Vagina (tissue), 2 donors: ENCODE data around the gene GSPT1.

Source experiments
- POLR2A ChIP-seq, 2 donors: fragments of 450-650 bp; IDR thresholded peaks; one replicate each; pipeline ENCODE4 v1.6.1; 2017; ENCODE audit warnings: antibody characterized with exemption in 2 of 2, mild to moderate bottlenecking in 2 of 2, moderate library complexity in 2 of 2
- POLR2AphosphoS5 ChIP-seq, 2 donors: sonication (generic); formaldehyde crosslinking; IDR thresholded peaks; one replicate each; pipeline ENCODE4 v1.9.0; 2017; ENCODE audit warnings: antibody characterized with exemption in 2 of 2, mild to moderate bottlenecking in 2 of 2, low read depth in 1 of 2; ENCODE audit not compliant: insufficient read depth in 1 of 2
- TF ChIP-seq, protein P1 (sequence below), 3 experiments: fragments of 450-650 bp in 2 of 3; fragments of 200-600 bp in 1 of 3; sonication (generic) in 1 of 3; IDR thresholded peaks; one replicate each; pipeline ENCODE4 v1.5.1; 2017 to 2019; ENCODE audit warnings: antibody characterized with exemption in 3 of 3, mild to moderate bottlenecking in 2 of 3, moderate library complexity in 2 of 3

- TF ChIP-seq, protein P1, sequence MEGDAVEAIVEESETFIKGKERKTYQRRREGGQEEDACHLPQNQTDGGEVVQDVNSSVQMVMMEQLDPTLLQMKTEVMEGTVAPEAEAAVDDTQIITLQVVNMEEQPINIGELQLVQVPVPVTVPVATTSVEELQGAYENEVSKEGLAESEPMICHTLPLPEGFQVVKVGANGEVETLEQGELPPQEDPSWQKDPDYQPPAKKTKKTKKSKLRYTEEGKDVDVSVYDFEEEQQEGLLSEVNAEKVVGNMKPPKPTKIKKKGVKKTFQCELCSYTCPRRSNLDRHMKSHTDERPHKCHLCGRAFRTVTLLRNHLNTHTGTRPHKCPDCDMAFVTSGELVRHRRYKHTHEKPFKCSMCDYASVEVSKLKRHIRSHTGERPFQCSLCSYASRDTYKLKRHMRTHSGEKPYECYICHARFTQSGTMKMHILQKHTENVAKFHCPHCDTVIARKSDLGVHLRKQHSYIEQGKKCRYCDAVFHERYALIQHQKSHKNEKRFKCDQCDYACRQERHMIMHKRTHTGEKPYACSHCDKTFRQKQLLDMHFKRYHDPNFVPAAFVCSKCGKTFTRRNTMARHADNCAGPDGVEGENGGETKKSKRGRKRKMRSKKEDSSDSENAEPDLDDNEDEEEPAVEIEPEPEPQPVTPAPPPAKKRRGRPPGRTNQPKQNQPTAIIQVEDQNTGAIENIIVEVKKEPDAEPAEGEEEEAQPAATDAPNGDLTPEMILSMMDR (IDR thresholded peaks at IDR 0.05) = no peak
- TF ChIP-seq POLR2A (IDR thresholded peaks at IDR 0.05) (no peak), POLR2AphosphoS5 (IDR thresholded peaks at IDR 0.05; ENCODE audit: insufficient read depth in 1 of 2, low read depth in 1 of 2) (no peak)
Measured at GRCh38 chr16:11884035-11884434, 31.7 kb downstream of the GSPT1 start.
